Measurements from ENCODE around the gene MAP2K6.

DNA sequence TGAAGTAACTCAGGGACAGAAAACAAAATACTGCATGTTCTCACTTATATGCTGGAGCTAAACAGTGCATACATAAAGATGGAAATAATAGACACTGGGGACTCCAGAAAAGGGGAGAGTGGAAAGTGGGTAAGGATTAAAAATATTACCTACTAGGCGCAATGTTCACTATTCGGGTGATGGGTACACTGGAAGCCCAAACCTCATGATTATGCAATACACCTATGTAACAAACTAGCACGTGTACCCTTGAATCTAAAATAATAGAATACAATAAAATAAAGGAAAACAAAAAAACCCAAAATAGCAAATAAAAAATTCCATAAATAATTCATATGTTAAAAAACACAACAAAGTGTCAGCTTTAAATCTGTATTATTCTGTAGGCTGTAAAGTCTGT, 56.9 kb downstream of the MAP2K6 start:
- TF ChIP-seq MAX (CRISPR knock-in tag; IDR thresholded peaks at IDR 0.05), result no peak
- no peak for TF ChIP-seq CTCF (IDR thresholded peaks at IDR 0.05)
- no peak for TF ChIP-seq ATF6 (CRISPR knock-in tag; IDR thresholded peaks at IDR 0.05)
- no peak for TF ChIP-seq USF1 (CRISPR knock-in tag; IDR thresholded peaks at IDR 0.05)
- TF ChIP-seq ELF4 (CRISPR knock-in tag; IDR thresholded peaks at IDR 0.05; ENCODE audit: low read depth), result no peak
